T-cell (primary cell): ENCODE measurements around the gene ZFHX3. TPM values are rescaled to one million over a fixed set of nuclear protein-coding genes. Genes with fewer than 3 reads are reported as not detected.
A peak's percentile ranks its signal among the peaks of the same experiment; 100 is the strongest.

Source experiments
- ATAC-seq, 4 experiments: fragments of 200-7000 bp in 3 of 4; fragments of 150-1000 bp in 1 of 4; cut with Tn5 transposase; replicated peaks in 1 of 4; 1 replicate in 3 of 4; 2 replicates in 1 of 4; pipeline ENCODE4 v1.10.0; 2021; ENCODE audit warnings: moderate library complexity in 3 of 4, mild to moderate bottlenecking in 2 of 4, moderate number of reproducible peaks in 1 of 4
- CTCF ChIA-PET, 2 donors: fragments of 300-600 bp; sonication (Branson Sonifier 250); formaldehyde crosslinking; loops; one replicate each; lab custom pipeline; 2022; ENCODE audit warnings: antibody characterized with exemption in 2 of 2; lab: Charles Lee
- POLR2A ChIA-PET, 2 donors: fragments of 300-600 bp; sonication (Branson Sonifier 250); formaldehyde crosslinking; loops; one replicate each; lab custom pipeline; 2022; ENCODE audit warnings: antibody characterized with exemption in 2 of 2; lab: Charles Lee
- DNase-seq, 35 experiments: peaks; one replicate each; pipeline versions ENCODE4 v3.0.0 to v3.0.0-alpha.2; 2013 to 2023
- H3K27ac ChIP-seq: one replicate; pipeline ENCODE4 v1.5.1; 2013; ENCODE audit warnings: low read length
- H3K27me3 ChIP-seq, 2 experiments: replicated peaks in 1 of 2; 1 replicate in 1 of 2; 2 replicates in 1 of 2; pipeline versions ENCODE4 v1.6.1 to v1.7.0; 2013; ENCODE audit warnings: low read length in 1 of 2, mixed read lengths in 1 of 2; ENCODE audit not compliant: control insufficient read depth in 2 of 2, insufficient read depth in 2 of 2; ENCODE audit errors: extremely low read depth in 1 of 2
- H3K36me3 ChIP-seq, 2 donors: 1 replicate in 1 of 2; 2 replicates in 1 of 2; pipeline versions ENCODE4 v1.6.1 to v1.7.0; 2013; ENCODE audit warnings: low read length in 1 of 2; ENCODE audit not compliant: control insufficient read depth in 2 of 2, insufficient read depth in 1 of 2; ENCODE audit errors: extremely low read depth in 1 of 2
- H3K4me1 ChIP-seq, 2 experiments: 1 replicate in 1 of 2; 2 replicates in 1 of 2; pipeline versions ENCODE4 v1.6.1 to v1.7.0; 2013; ENCODE audit warnings: low read length in 2 of 2, mixed read lengths in 1 of 2; ENCODE audit not compliant: insufficient read depth in 2 of 2, control insufficient read depth in 1 of 2; ENCODE audit errors: extremely low read depth in 1 of 2
- H3K4me3 ChIP-seq, 2 donors: 1 replicate in 1 of 2; 2 replicates in 1 of 2; pipeline versions ENCODE4 v1.5.1 to v1.7.0; 2013; ENCODE audit warnings: mild to moderate bottlenecking in 2 of 2, low read length in 1 of 2, moderate library complexity in 1 of 2; ENCODE audit not compliant: control insufficient read depth in 1 of 2; ENCODE audit errors: extremely low read depth in 1 of 2
- H3K9me3 ChIP-seq: 2 replicates; pipeline ENCODE4 v1.7.0; 2013
- H3K27ac Mint-ChIP-seq, 2 donors: one replicate each; pipeline ENCODE4 v1.8.0; 2020 to 2021; ENCODE audit warnings: mild to moderate bottlenecking in 2 of 2, mixed read lengths in 2 of 2
- H3K27me3 Mint-ChIP-seq, 2 donors: one replicate each; pipeline ENCODE4 v1.8.0; 2021 to 2022; ENCODE audit warnings: mixed read lengths in 2 of 2
- H3K36me3 Mint-ChIP-seq: one replicate; pipeline ENCODE4 v1.8.0; 2021; ENCODE audit warnings: mixed read lengths
- H3K4me1 Mint-ChIP-seq, 3 donors: one replicate each; pipeline ENCODE4 v1.8.0; 2020 to 2022; ENCODE audit warnings: mixed read lengths in 3 of 3, mild to moderate bottlenecking in 1 of 3
- H3K4me3 Mint-ChIP-seq, 3 donors: one replicate each; pipeline ENCODE4 v1.8.0; 2020 to 2022; ENCODE audit warnings: mild to moderate bottlenecking in 3 of 3, mixed read lengths in 3 of 3, moderate library complexity in 3 of 3
- H3K9me3 Mint-ChIP-seq, 3 donors: one replicate each; pipeline ENCODE4 v1.8.0; 2020 to 2022; ENCODE audit warnings: mixed read lengths in 3 of 3
- WGBS: methylation state at CpG from one replicate; pipeline ENCODE4 v1.1.5; 2013; ENCODE audit warnings: missing lambda C conversion rate; ENCODE audit not compliant: insufficient coverage; 5-methylcytosine and 5-hydroxymethylcytosine counted together
- total RNA-seq, 35 experiments: library from RNA in 6 of 35; stranded (reverse) in 6 of 35; fragments of 120-200 nt in 1 of 35; gene quantifications; one replicate each; pipeline versions ENCODE4 v1.2.1 to v1.2.4 and lab custom pipeline; 2013 to 2026

The ZFHX3 gene
- total RNA-seq, 5 donors from 2014 or later (not counting 1 experiment from before 2014, with no cell fraction given), result 0.35 to 2.1 (median 1.0) TPM

GRCh38 chr16:72789465-72789864 lies 258.5 kb downstream of the ZFHX3 start:
- Histone ChIP-seq H3K27ac (no peak overlapping the region), H3K4me3 (no peak overlapping the region), H3K27me3 (peaks cover 0 to 23% of the 10 kb centered on the region in 2 experiments), H3K36me3 (no peaks in the 10 kb centered on the region), H3K9me3 (no peaks in the 10 kb centered on the region), H3K4me1 (peaks cover 0 to 17% of the 10 kb centered on the region in 2 experiments)
- DNase-seq (no peak), ATAC-seq (no peak)
- Mint-ChIP-seq H3K4me3 (peak overlapping the region in 2 of 3 donors; percentile 15 to 85), H3K27ac (no peak overlapping the region), H3K4me1 (peaks cover 13 to 23% (median 16%) of the 10 kb centered on the region in 3 donors), H3K36me3 (no peaks in the 10 kb centered on the region), H3K9me3 (no peaks in the 10 kb centered on the region), H3K27me3 (peaks cover 12 to 20% of the 10 kb centered on the region in 2 donors)
- no CpG with 5 or more reads among the region's 7 CpGs for WGBS
- ChIA-PET CTCF (no interaction called here), POLR2A (no interaction called here)

GRCh38 chr16:72788269-72788809 lies 259.6 kb downstream of the ZFHX3 start:
- ChIA-PET CTCF (no interaction called here), POLR2A (no interaction called here)
- Histone ChIP-seq H3K36me3 (no peaks in the 10 kb centered on the region), H3K27ac (no peak overlapping the region), H3K9me3 (no peaks in the 10 kb centered on the region), H3K4me3 (peak overlapping the region; percentile 56 to 82), H3K4me1 (peaks cover 0 to 17% of the 10 kb centered on the region in 2 experiments), H3K27me3 (peaks cover 0 to 23% of the 10 kb centered on the region in 2 experiments)
- Mint-ChIP-seq H3K36me3 (no peaks in the 10 kb centered on the region), H3K4me1 (peaks cover 13 to 23% (median 16%) of the 10 kb centered on the region in 3 donors), H3K9me3 (no peaks in the 10 kb centered on the region), H3K4me3 (peak overlapping the region; percentile 83 to 87 (median 85)), H3K27me3 (peaks cover 12 to 24% of the 10 kb centered on the region in 2 donors), H3K27ac (peak overlapping the region; percentile 62 to 74)
- 66% methylated on average over 15 of the region's 18 CpGs for WGBS
- DNase-seq (peak in 1 of 35 experiments; percentile 2), ATAC-seq (no peak)

- no peaks in the 10 kb centered on the region for H3K9me3 Mint-ChIP-seq
- peak overlapping the region; percentile 83 to 87 (median 85) for H3K4me3 Mint-ChIP-seq
- Histone ChIP-seq H3K27ac (no peak overlapping the region), H3K4me3 (peak overlapping the region; percentile 56 to 82), H3K27me3 (peaks cover 0 to 23% of the 10 kb centered on the region in 2 experiments), H3K4me1 (peaks cover 0 to 17% of the 10 kb centered on the region in 2 experiments), H3K36me3 (no peaks in the 10 kb centered on the region), H3K9me3 (no peaks in the 10 kb centered on the region)
- WGBS, result 9% methylated on average over 35 of the region's 43 CpGs
- H3K36me3 Mint-ChIP-seq, result no peaks in the 10 kb centered on the region
- DNase-seq (peak; percentile 15 to 72 (median 43)), ATAC-seq (peak; percentile 86 to 93 (median 90))
- peaks cover 13 to 23% (median 16%) of the 10 kb centered on the region in 3 donors for H3K4me1 Mint-ChIP-seq
- CTCF ChIA-PET, result interaction anchor here (0.6 to 0.7 kb wide), 2 partner anchors 46 to 286 kb away, joined by 4 read pairs; no protein-coding TSS in a partner anchor
- H3K27me3 Mint-ChIP-seq, result peaks cover 12 to 24% of the 10 kb centered on the region in 2 donors
- POLR2A ChIA-PET, result no interaction called here
- peak overlapping the region; percentile 62 to 84 for H3K27ac Mint-ChIP-seq
Measured at GRCh38 chr16:72787514-72788268, 260.2 kb downstream of the ZFHX3 start.

GRCh38 chr16:72787130-72787513 lies 260.8 kb downstream of the ZFHX3 start:
- peaks cover 0 to 17% of the 10 kb centered on the region in 2 experiments for H3K4me1 ChIP-seq
- H3K9me3 ChIP-seq, result no peaks in the 10 kb centered on the region
- peak overlapping the region; percentile 56 to 82 for H3K4me3 ChIP-seq
- H3K27me3 Mint-ChIP-seq, result peaks cover 12 to 24% of the 10 kb centered on the region in 2 donors
- peak overlapping the region; percentile 34 to 84 for H3K27ac Mint-ChIP-seq
- H3K4me1 Mint-ChIP-seq, result peaks cover 13 to 23% (median 16%) of the 10 kb centered on the region in 3 donors
- peak overlapping the region; percentile 83 to 87 (median 85) for H3K4me3 Mint-ChIP-seq
- peak in 1 of 35 experiments; percentile 2 for DNase-seq
- CTCF ChIA-PET, result interaction anchor here (0.6 to 0.7 kb wide), 2 partner anchors 46 to 286 kb away, joined by 4 read pairs; no protein-coding TSS in a partner anchor
- WGBS, result 23% methylated on average over 21 of the region's 23 CpGs
- H3K36me3 ChIP-seq, result no peaks in the 10 kb centered on the region
- no peak overlapping the region for H3K27ac ChIP-seq
- H3K9me3 Mint-ChIP-seq, result no peaks in the 10 kb centered on the region
- no peaks in the 10 kb centered on the region for H3K36me3 Mint-ChIP-seq
- POLR2A ChIA-PET, result no interaction called here
- peaks cover 0 to 23% of the 10 kb centered on the region in 2 experiments for H3K27me3 ChIP-seq
- peak in 2 of 4 experiments; percentile 9 to 24 for ATAC-seq

GRCh38 chr16:72786606-72787005 lies 261.3 kb downstream of the ZFHX3 start:
- H3K27ac Mint-ChIP-seq, result no peak overlapping the region
- no peaks in the 10 kb centered on the region for H3K9me3 ChIP-seq
- no CpG with 5 or more reads among the region's 6 CpGs for WGBS
- H3K4me1 Mint-ChIP-seq, result peaks cover 13 to 23% (median 16%) of the 10 kb centered on the region in 3 donors
- DNase-seq (no peak), ATAC-seq (no peak)
- H3K36me3 Mint-ChIP-seq, result no peaks in the 10 kb centered on the region
- no peaks in the 10 kb centered on the region for H3K9me3 Mint-ChIP-seq
- H3K4me1 ChIP-seq, result peaks cover 0 to 17% of the 10 kb centered on the region in 2 experiments
- H3K4me3 Mint-ChIP-seq, result peak overlapping the region; percentile 53 to 85 (median 56)
- H3K27ac ChIP-seq, result no peak overlapping the region
- H3K4me3 ChIP-seq, result no peak overlapping the region
- ChIA-PET CTCF (interaction anchor here (0.5 to 0.7 kb wide), 4 partner anchors 47 to 922 kb away, joined by 3 to 6 read pairs (median 4); no protein-coding TSS in a partner anchor), POLR2A (no interaction called here)
- peaks cover 12 to 24% of the 10 kb centered on the region in 2 donors for H3K27me3 Mint-ChIP-seq
- no peaks in the 10 kb centered on the region for H3K36me3 ChIP-seq
- H3K27me3 ChIP-seq, result peaks cover 0 to 23% of the 10 kb centered on the region in 2 experiments

GRCh38 chr16:72785886-72786285 lies 262.0 kb downstream of the ZFHX3 start:
- Mint-ChIP-seq H3K27me3 (peaks cover 12 to 24% of the 10 kb centered on the region in 2 donors), H3K27ac (peak overlapping the region in 1 of 2 donors; percentile 10), H3K4me1 (peaks cover 13 to 23% (median 16%) of the 10 kb centered on the region in 3 donors), H3K9me3 (no peaks in the 10 kb centered on the region), H3K36me3 (no peaks in the 10 kb centered on the region), H3K4me3 (no peak overlapping the region)
- Histone ChIP-seq H3K27ac (no peak overlapping the region), H3K36me3 (no peaks in the 10 kb centered on the region), H3K4me1 (peaks cover 0 to 17% of the 10 kb centered on the region in 2 experiments), H3K4me3 (no peak overlapping the region), H3K27me3 (peaks cover 0 to 23% of the 10 kb centered on the region in 2 experiments), H3K9me3 (no peaks in the 10 kb centered on the region)
- no peak for DNase-seq
- WGBS, result no CpG with 5 or more reads among the region's 3 CpGs
- ChIA-PET POLR2A (interaction anchor here in 1 of 2 donors (0.7 kb wide), 2 partner anchors 82 to 1185 kb away, joined by 3 to 4 read pairs; no protein-coding TSS in a partner anchor), CTCF (interaction anchor here (0.5 to 0.7 kb wide), 3 partner anchors 104 to 921 kb away, joined by 3 to 6 read pairs (median 5); no protein-coding TSS in a partner anchor)
- ATAC-seq, result no peak
